ENCODE measurements around the gene RNF144B.

GRCh38 chr6:18493925-18494324 lies 106.8 kb downstream of the RNF144B start:
- TF ChIP-seq, protein P1, sequence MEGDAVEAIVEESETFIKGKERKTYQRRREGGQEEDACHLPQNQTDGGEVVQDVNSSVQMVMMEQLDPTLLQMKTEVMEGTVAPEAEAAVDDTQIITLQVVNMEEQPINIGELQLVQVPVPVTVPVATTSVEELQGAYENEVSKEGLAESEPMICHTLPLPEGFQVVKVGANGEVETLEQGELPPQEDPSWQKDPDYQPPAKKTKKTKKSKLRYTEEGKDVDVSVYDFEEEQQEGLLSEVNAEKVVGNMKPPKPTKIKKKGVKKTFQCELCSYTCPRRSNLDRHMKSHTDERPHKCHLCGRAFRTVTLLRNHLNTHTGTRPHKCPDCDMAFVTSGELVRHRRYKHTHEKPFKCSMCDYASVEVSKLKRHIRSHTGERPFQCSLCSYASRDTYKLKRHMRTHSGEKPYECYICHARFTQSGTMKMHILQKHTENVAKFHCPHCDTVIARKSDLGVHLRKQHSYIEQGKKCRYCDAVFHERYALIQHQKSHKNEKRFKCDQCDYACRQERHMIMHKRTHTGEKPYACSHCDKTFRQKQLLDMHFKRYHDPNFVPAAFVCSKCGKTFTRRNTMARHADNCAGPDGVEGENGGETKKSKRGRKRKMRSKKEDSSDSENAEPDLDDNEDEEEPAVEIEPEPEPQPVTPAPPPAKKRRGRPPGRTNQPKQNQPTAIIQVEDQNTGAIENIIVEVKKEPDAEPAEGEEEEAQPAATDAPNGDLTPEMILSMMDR (conservative IDR thresholded peaks at IDR 0.05) = no peak
- TF ChIP-seq EZH2 (IDR thresholded peaks at IDR 0.05; ENCODE audit: low read depth) = no peak

Measured in PC-9 (cell line).